A673 (cell line): ENCODE measurements around the gene KLHL35. TPM values are rescaled to one million over a fixed set of nuclear protein-coding genes. Genes with fewer than 3 reads are reported as not detected.

ENCODE experiments used
- BruUV-seq: library from RNA; stranded (reverse); fragments of 400-500 nt; replicated peaks from 2 replicates; lab custom pipeline; 2021; lab: Mats Ljungman, UMichigan
- CTCF ChIA-PET: fragments of 300-600 bp; sonication (Branson Sonifier 250); formaldehyde crosslinking; loops from one replicate; lab custom pipeline; 2022; ENCODE audit warnings: antibody characterized with exemption; lab: Charles Lee
- POLR2A ChIA-PET: fragments of 300-600 bp; sonication (Branson Sonifier 250); formaldehyde crosslinking; loops from one replicate; lab custom pipeline; 2022; ENCODE audit warnings: antibody characterized with exemption; ENCODE audit not compliant: low non-redundant PET; lab: Charles Lee
- DNase-seq: peaks from one replicate; pipeline ENCODE4 v3.0.0-alpha.2; 2015; ENCODE audit warnings: low spot score
- H3K27ac ChIP-seq: fragments of 200-600 bp; sonication (generic); 2 replicates; pipeline ENCODE4 v1.5.1; 2016; ENCODE audit warnings: mixed run types, low read depth, mild to moderate bottlenecking, mixed read lengths, antibody characterized with exemption, low read length; ENCODE audit not compliant: poor library complexity, severe bottlenecking
- H3K27me3 ChIP-seq: fragments of 200-600 bp; sonication (generic); replicated peaks from 2 replicates; pipeline ENCODE4 v1.6.1; 2017; ENCODE audit warnings: mixed run types, low read depth, mild to moderate bottlenecking, mixed read lengths, antibody characterized with exemption, low read length; ENCODE audit not compliant: insufficient read depth, poor library complexity
- H3K36me3 ChIP-seq: fragments of 200-600 bp; sonication (generic); 2 replicates; pipeline ENCODE4 v1.6.1; 2016; ENCODE audit warnings: mixed run types, mild to moderate bottlenecking, mixed read lengths, antibody characterized with exemption, low read length; ENCODE audit not compliant: insufficient read depth, poor library complexity, severe bottlenecking
- H3K4me1 ChIP-seq: fragments of 200-600 bp; sonication (generic); 2 replicates; pipeline ENCODE4 v1.6.1; 2017; ENCODE audit warnings: mixed run types, mild to moderate bottlenecking, mixed read lengths, antibody characterized with exemption, low read length; ENCODE audit not compliant: insufficient read depth, poor library complexity, severe bottlenecking
- H3K4me3 ChIP-seq: fragments of 200-600 bp; sonication (generic); 2 replicates; pipeline ENCODE4 v1.5.1; 2016; ENCODE audit warnings: low read depth, mixed run types, mild to moderate bottlenecking, mixed read lengths, low read length; ENCODE audit not compliant: poor library complexity, severe bottlenecking
- H3K9me3 ChIP-seq: fragments of 200-600 bp; sonication (generic); 2 replicates; pipeline ENCODE4 v1.6.1; 2016; ENCODE audit warnings: mixed run types, low read depth, mild to moderate bottlenecking, mixed read lengths, antibody characterized with exemption, low read length; ENCODE audit not compliant: poor library complexity, severe bottlenecking
- EZH2 ChIP-seq: fragments of 200-600 bp; sonication (generic); IDR thresholded peaks from 2 replicates; pipeline ENCODE4 v1.6.1; 2017; ENCODE audit warnings: borderline replicate concordance, low read depth, mild to moderate bottlenecking, mixed read lengths, antibody characterized with exemption, low read length; ENCODE audit not compliant: poor library complexity, severe bottlenecking
- intact Hi-C: fragments of 100-400 bp; cut with micrococcal nuclease; formaldehyde crosslinking; loops from one replicate; pipeline ENCODE4 v1.10.0; 2022; ENCODE audit not compliant: unreplicated experiment
- total RNA-seq: library from RNA; stranded (reverse); gene quantifications from 2 replicates; pipeline ENCODE4 v1.2.3, GENCODE V29; 2021
- TF ChIP-seq, protein P1 (sequence below): fragments of 300-800, 200-600 bp; sonication (generic); conservative IDR thresholded peaks from 2 replicates; pipeline ENCODE4 v1.5.1; 2017; ENCODE audit warnings: low read depth, mild to moderate bottlenecking, antibody characterized with exemption, low read length, moderate library complexity, mixed read lengths

Gene KLHL35
- total RNA-seq, 1 experiment from 2014 or later: 0.88 TPM

DNA sequence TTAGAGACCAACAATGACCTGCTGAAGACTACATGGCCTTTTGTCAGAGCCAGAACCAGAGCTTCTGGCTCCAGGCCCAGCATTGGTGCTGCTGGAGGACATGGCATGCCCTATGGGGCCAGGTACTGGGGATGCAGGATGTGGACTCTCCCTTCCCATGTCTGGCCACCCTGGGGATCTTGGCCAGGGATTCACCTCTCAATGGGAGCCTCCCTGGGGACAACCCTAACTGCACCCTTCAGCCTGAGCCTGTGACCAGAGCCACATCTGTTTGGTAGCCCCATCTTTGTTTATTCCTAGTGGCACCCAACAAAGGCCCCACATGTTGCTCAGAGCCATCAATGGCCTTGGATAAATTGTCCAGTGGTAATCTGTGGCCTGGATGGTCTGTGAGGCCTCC is 5.8 kb downstream of the KLHL35 start:
- no peak for DNase-seq
- Histone ChIP-seq H3K27ac (no peak overlapping the region), H3K9me3 (peaks cover 6% of the 10 kb centered on the region), H3K4me3 (no peak overlapping the region), H3K4me1 (peaks cover 15% of the 10 kb centered on the region), H3K36me3 (peaks cover 8% of the 10 kb centered on the region), H3K27me3 (peaks cover 33% of the 10 kb centered on the region)
- no TSS peak for BruUV-seq
- TF ChIP-seq EZH2: no peak
- TF ChIP-seq, protein P1, sequence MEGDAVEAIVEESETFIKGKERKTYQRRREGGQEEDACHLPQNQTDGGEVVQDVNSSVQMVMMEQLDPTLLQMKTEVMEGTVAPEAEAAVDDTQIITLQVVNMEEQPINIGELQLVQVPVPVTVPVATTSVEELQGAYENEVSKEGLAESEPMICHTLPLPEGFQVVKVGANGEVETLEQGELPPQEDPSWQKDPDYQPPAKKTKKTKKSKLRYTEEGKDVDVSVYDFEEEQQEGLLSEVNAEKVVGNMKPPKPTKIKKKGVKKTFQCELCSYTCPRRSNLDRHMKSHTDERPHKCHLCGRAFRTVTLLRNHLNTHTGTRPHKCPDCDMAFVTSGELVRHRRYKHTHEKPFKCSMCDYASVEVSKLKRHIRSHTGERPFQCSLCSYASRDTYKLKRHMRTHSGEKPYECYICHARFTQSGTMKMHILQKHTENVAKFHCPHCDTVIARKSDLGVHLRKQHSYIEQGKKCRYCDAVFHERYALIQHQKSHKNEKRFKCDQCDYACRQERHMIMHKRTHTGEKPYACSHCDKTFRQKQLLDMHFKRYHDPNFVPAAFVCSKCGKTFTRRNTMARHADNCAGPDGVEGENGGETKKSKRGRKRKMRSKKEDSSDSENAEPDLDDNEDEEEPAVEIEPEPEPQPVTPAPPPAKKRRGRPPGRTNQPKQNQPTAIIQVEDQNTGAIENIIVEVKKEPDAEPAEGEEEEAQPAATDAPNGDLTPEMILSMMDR: no peak
- ChIA-PET POLR2A (no interaction called here), CTCF (no interaction called here)
- intact Hi-C loops: no loop called here

DNA sequence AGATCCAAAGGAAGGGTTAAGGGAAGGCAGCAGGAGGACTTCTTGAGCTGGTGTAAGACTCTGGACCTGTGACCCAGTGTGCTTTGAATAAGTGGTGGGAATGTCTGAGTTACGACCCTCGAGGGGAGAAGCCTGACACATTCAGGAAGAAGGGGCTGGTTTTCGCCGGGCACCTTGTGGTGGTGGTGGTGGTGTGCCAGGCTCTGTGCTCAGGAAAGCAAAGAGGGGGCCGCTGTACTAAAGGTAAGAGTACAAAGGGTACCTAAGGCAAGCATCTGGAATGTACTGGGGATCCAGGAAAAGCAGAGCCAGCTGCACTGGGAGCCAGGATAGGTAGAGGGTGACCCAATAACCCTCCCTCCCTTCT is 6.3 kb downstream of the KLHL35 start:
- H3K27ac ChIP-seq: no peak overlapping the region
- peaks cover 6% of the 10 kb centered on the region for H3K9me3 ChIP-seq
- peaks cover 15% of the 10 kb centered on the region for H3K4me1 ChIP-seq
- BruUV-seq: no TSS peak
- H3K4me3 ChIP-seq: no peak overlapping the region
- intact Hi-C loops: no loop called here
- POLR2A ChIA-PET: no interaction called here
- H3K27me3 ChIP-seq: peaks cover 28% of the 10 kb centered on the region
- H3K36me3 ChIP-seq: peaks cover 9% of the 10 kb centered on the region
- TF ChIP-seq, protein P1: no peak
- no peak for TF ChIP-seq EZH2
- CTCF ChIA-PET: no interaction called here
- DNase-seq: no peak

DNA sequence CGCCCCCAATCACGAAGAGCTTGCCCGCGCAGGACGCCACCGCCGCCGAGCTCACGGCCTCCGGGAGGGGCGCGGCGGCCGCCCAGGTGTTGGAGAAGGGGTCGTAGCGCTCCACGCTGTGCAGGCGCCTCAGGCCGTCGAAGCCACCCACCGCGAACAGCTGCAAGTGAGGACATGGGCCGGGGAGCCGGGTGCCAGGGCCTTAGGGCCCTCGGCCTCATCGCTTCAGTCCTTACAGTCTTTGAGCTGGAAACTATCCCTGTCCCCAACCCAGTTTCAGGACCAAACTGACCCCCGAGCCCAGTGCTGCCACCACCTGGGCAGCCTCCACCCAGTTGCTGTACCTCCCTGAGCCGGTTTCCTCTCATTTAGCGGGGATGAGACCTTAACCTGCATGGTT is 7.6 kb downstream of the KLHL35 start:
- H3K27ac ChIP-seq: no peak overlapping the region
- intact Hi-C loops: no loop called here
- ChIA-PET CTCF (no interaction called here), POLR2A (interaction anchor here (0.5 kb wide), 1 partner anchor 19 kb away, joined by 4 read pairs; no protein-coding TSS in a partner anchor)
- H3K9me3 ChIP-seq: peaks cover 6% of the 10 kb centered on the region
- peaks cover 15% of the 10 kb centered on the region for H3K4me1 ChIP-seq
- H3K4me3 ChIP-seq: no peak overlapping the region
- no peak for TF ChIP-seq EZH2
- TF ChIP-seq, protein P1: peak; percentile 41; the same call in 1 of the 2 replicates
- peaks cover 15% of the 10 kb centered on the region for H3K27me3 ChIP-seq
- peaks cover 9% of the 10 kb centered on the region for H3K36me3 ChIP-seq
- no TSS peak for BruUV-seq
- no peak for DNase-seq
